CD8-positive, alpha-beta memory T cell (primary cell): ENCODE data around the gene EIF5A. TPM values are rescaled to one million over a fixed set of nuclear protein-coding genes. Genes with fewer than 3 reads are reported as not detected.

ENCODE experiments used
- CTCF ChIA-PET: fragments of 350-600 bp; sonication (Branson Sonifier 250); formaldehyde crosslinking; loops from one replicate; lab custom pipeline; 2021; ENCODE audit warnings: antibody characterized with exemption; lab: Charles Lee
- POLR2A ChIA-PET: fragments of 350-600 bp; sonication (Branson Sonifier 250); formaldehyde crosslinking; loops from one replicate; lab custom pipeline; 2021; ENCODE audit warnings: antibody characterized with exemption; lab: Charles Lee
- DNase-seq, 5 donors: peaks; one replicate each; pipeline versions ENCODE4 v3.0.0 to v3.0.0-alpha.2; 2020 to 2022; ENCODE audit warnings: mixed read lengths in 1 of 5
- H3K27ac ChIP-seq: one replicate; pipeline ENCODE4 v1.7.0; 2013; ENCODE audit warnings: low read depth, mild to moderate bottlenecking, low read length, moderate library complexity
- H3K27me3 ChIP-seq: 2 replicates; pipeline ENCODE4 v1.7.0; 2013; ENCODE audit warnings: low read length, mild to moderate bottlenecking; ENCODE audit not compliant: insufficient read depth, poor library complexity, severe bottlenecking
- H3K36me3 ChIP-seq: 2 replicates; pipeline ENCODE4 v1.7.0; 2013; ENCODE audit warnings: mild to moderate bottlenecking, low read length, moderate library complexity; ENCODE audit not compliant: insufficient read depth
- H3K4me1 ChIP-seq: 2 replicates; pipeline ENCODE4 v1.7.0; 2013; ENCODE audit warnings: mild to moderate bottlenecking, low read length, moderate library complexity; ENCODE audit not compliant: insufficient read depth
- H3K4me3 ChIP-seq: 2 replicates; pipeline ENCODE4 v1.7.0; 2013; ENCODE audit warnings: mild to moderate bottlenecking, low read length
- H3K9me3 ChIP-seq: 2 replicates; pipeline ENCODE4 v1.7.0; 2013; ENCODE audit warnings: mild to moderate bottlenecking, low read length
- H3K27ac Mint-ChIP-seq, 8 donors: one replicate each; pipeline ENCODE4 v1.8.0; 2020 to 2021; ENCODE audit warnings: mixed read lengths in 8 of 8, mild to moderate bottlenecking in 6 of 8, inconsistent platforms in 3 of 8, moderate library complexity in 3 of 8
- H3K27me3 Mint-ChIP-seq, 2 donors: one replicate each; pipeline ENCODE4 v1.8.0; 2020 to 2021; ENCODE audit warnings: mixed read lengths in 2 of 2, mild to moderate bottlenecking in 1 of 2, moderate library complexity in 1 of 2
- H3K36me3 Mint-ChIP-seq, 3 donors: one replicate each; pipeline ENCODE4 v1.8.0; 2020 to 2021; ENCODE audit warnings: mixed read lengths in 3 of 3, inconsistent platforms in 1 of 3, mild to moderate bottlenecking in 1 of 3
- H3K4me1 Mint-ChIP-seq, 3 donors: one replicate each; pipeline ENCODE4 v1.8.0; 2020 to 2021; ENCODE audit warnings: mixed read lengths in 3 of 3, inconsistent platforms in 1 of 3, mild to moderate bottlenecking in 1 of 3
- H3K4me3 Mint-ChIP-seq, 7 donors: one replicate each; pipeline ENCODE4 v1.8.0; 2020 to 2021; ENCODE audit warnings: mixed read lengths in 7 of 7, mild to moderate bottlenecking in 6 of 7, moderate library complexity in 4 of 7, inconsistent platforms in 2 of 7
- H3K9me3 Mint-ChIP-seq, 5 donors: one replicate each; pipeline ENCODE4 v1.8.0; 2020 to 2022; ENCODE audit warnings: mixed read lengths in 5 of 5, mild to moderate bottlenecking in 3 of 5, moderate library complexity in 2 of 5, inconsistent platforms in 1 of 5
- polyA plus RNA-seq: library from polyadenylated mRNA; unstranded; fragments of 300-500 nt; fragmentation: Illumina TruSeq; gene quantifications from one replicate; pipeline ENCODE4 v1.2.3, GENCODE V29; 2021
- total RNA-seq, 2 experiments: library from RNA; stranded (reverse); gene quantifications; one replicate each; pipeline ENCODE4 v1.2.3, GENCODE V29; 2021

The EIF5A gene
- total and polyA plus RNA-seq, 3 experiments from 2014 or later, result 230 to 1,595 (median 1,533) TPM

- Histone ChIP-seq H3K4me3 (peak overlapping the region; percentile 60), H3K4me1 (peaks cover 55% of the 10 kb centered on the region), H3K27ac (peak overlapping the region; percentile 98), H3K9me3 (no peaks in the 10 kb centered on the region), H3K27me3 (no peaks in the 10 kb centered on the region), H3K36me3 (peaks cover 46% of the 10 kb centered on the region)
- Mint-ChIP-seq H3K36me3 (peaks cover 13 to 73% (median 14%) of the 10 kb centered on the region in 3 donors), H3K4me1 (peaks cover 59 to 64% (median 61%) of the 10 kb centered on the region in 3 donors), H3K9me3 (peaks cover 0 to 1% (median 0%) of the 10 kb centered on the region in 5 donors), H3K27me3 (peaks cover 0 to 13% of the 10 kb centered on the region in 2 donors), H3K27ac (peak overlapping the region; percentile 97 to 99 (median 99)), H3K4me3 (peak overlapping the region; percentile 84 to 98 (median 95))
- CTCF ChIA-PET, result interaction anchor here (0.7 to 1.7 kb wide), 7 partner anchors 13 to 42 kb away, joined by 3 to 8 read pairs (median 4); partner anchors contain the start of gene ACAP1
- POLR2A ChIA-PET, result interaction anchor here (0.8 to 3.2 kb wide), 7 partner anchors 14 to 263 kb away, joined by 3 to 16 read pairs (median 7); partner anchors contain the start of genes ACAP1 and POLR2A
- no peak for DNase-seq
Observed at GRCh38 chr17:7309628-7310027, 2.2 kb downstream of the EIF5A start.

GRCh38 chr17:7311110-7311705 lies 3.8 kb downstream of the EIF5A start:
- Histone ChIP-seq H3K27me3 (no peaks in the 10 kb centered on the region), H3K4me1 (peaks cover 62% of the 10 kb centered on the region), H3K9me3 (no peaks in the 10 kb centered on the region), H3K4me3 (no peak overlapping the region), H3K27ac (no peak overlapping the region), H3K36me3 (peaks cover 46% of the 10 kb centered on the region)
- ChIA-PET CTCF (interaction anchor here (1.0 kb wide), 1 partner anchor 30 kb away, joined by 3 read pairs; the partner anchor contains the start of gene SLC2A4), POLR2A (interaction anchor here (0.7 to 1.5 kb wide), 2 partner anchors 19 to 35 kb away, joined by 4 to 5 read pairs; no protein-coding TSS in a partner anchor)
- peaks cover 13 to 84% (median 14%) of the 10 kb centered on the region in 3 donors for H3K36me3 Mint-ChIP-seq
- peaks cover 0 to 13% of the 10 kb centered on the region in 2 donors for H3K27me3 Mint-ChIP-seq
- H3K4me3 Mint-ChIP-seq, result peak overlapping the region in 6 of 7 donors; percentile 16 to 94 (median 38)
- peaks cover 63 to 75% (median 66%) of the 10 kb centered on the region in 3 donors for H3K4me1 Mint-ChIP-seq
- DNase-seq, result no peak
- peaks cover 0 to 1% (median 0%) of the 10 kb centered on the region in 5 donors for H3K9me3 Mint-ChIP-seq
- peak overlapping the region; percentile 68 to 99 (median 99) for H3K27ac Mint-ChIP-seq

- Mint-ChIP-seq H3K27me3 (peaks cover 0 to 13% of the 10 kb centered on the region in 2 donors), H3K27ac (peak overlapping the region in 7 of 8 donors; percentile 72 to 93 (median 92)), H3K4me1 (peaks cover 58 to 72% (median 64%) of the 10 kb centered on the region in 3 donors), H3K9me3 (no peaks in the 10 kb centered on the region), H3K36me3 (peaks cover 13 to 84% (median 16%) of the 10 kb centered on the region in 3 donors), H3K4me3 (peak overlapping the region in 6 of 7 donors; percentile 72 to 93 (median 80))
- CTCF ChIA-PET, result interaction anchor here (1.0 to 1.9 kb wide), 4 partner anchors 12 to 124 kb away, joined by 3 to 8 read pairs (median 4); partner anchors contain the start of gene SLC2A4
- H3K4me1 ChIP-seq, result peaks cover 58% of the 10 kb centered on the region
- no peaks in the 10 kb centered on the region for H3K9me3 ChIP-seq
- no peak overlapping the region for H3K4me3 ChIP-seq
- no peak overlapping the region for H3K27ac ChIP-seq
- no peaks in the 10 kb centered on the region for H3K27me3 ChIP-seq
- peaks cover 46% of the 10 kb centered on the region for H3K36me3 ChIP-seq
- POLR2A ChIA-PET, result interaction anchor here (1.3 to 1.5 kb wide), 2 partner anchors 18 to 123 kb away, joined by 3 to 4 read pairs; partner anchors contain the start of gene TMEM102
- DNase-seq, result no peak
Observed at GRCh38 chr17:7312432-7313087, 5.1 kb downstream of the EIF5A start.

GRCh38 chr17:7313088-7313889 lies 5.9 kb downstream of the EIF5A start:
- Histone ChIP-seq H3K27me3 (no peaks in the 10 kb centered on the region), H3K36me3 (peaks cover 46% of the 10 kb centered on the region), H3K9me3 (no peaks in the 10 kb centered on the region), H3K4me1 (peaks cover 58% of the 10 kb centered on the region), H3K4me3 (no peak overlapping the region), H3K27ac (no peak overlapping the region)
- peak in 1 of 5 donors; percentile 19 for DNase-seq
- H3K27ac Mint-ChIP-seq, result peak overlapping the region; percentile 87 to 95 (median 92)
- no peaks in the 10 kb centered on the region for H3K9me3 Mint-ChIP-seq
- peaks cover 0 to 13% of the 10 kb centered on the region in 2 donors for H3K27me3 Mint-ChIP-seq
- peaks cover 58 to 72% (median 64%) of the 10 kb centered on the region in 3 donors for H3K4me1 Mint-ChIP-seq
- ChIA-PET CTCF (interaction anchor here (1.2 to 1.9 kb wide), 7 partner anchors 11 to 202 kb away, joined by 3 to 8 read pairs (median 3); partner anchors contain the start of gene NEURL4), POLR2A (interaction anchor here (0.6 to 3.8 kb wide), 4 partner anchors 16 to 122 kb away, joined by 3 to 17 read pairs (median 4); partner anchors contain the start of genes ACAP1, NEURL4 and TMEM102)
- H3K36me3 Mint-ChIP-seq, result peaks cover 13 to 90% (median 20%) of the 10 kb centered on the region in 3 donors
- H3K4me3 Mint-ChIP-seq, result peak overlapping the region; percentile 72 to 93 (median 79)

- H3K4me1 ChIP-seq, result peaks cover 57% of the 10 kb centered on the region
- Mint-ChIP-seq H3K4me3 (peak overlapping the region; percentile 75 to 93 (median 79)), H3K36me3 (peaks cover 13 to 90% (median 20%) of the 10 kb centered on the region in 3 donors)
Observed at GRCh38 chr17:7313890-7314718, 6.7 kb downstream of the EIF5A start.

GRCh38 chr17:7314719-7315569 lies 7.5 kb downstream of the EIF5A start, which contains the start of gene GPS2:
TSS of gene GPS2 (minus strand) at chr17:7315360. CDS start at chr17:7315052, 308 bp downstream.
- Histone ChIP-seq H3K36me3 (peaks cover 40% of the 10 kb centered on the region), H3K4me1 (peaks cover 49% of the 10 kb centered on the region), H3K9me3 (no peaks in the 10 kb centered on the region), H3K27me3 (no peaks in the 10 kb centered on the region), H3K27ac (peak within 1 kb of the TSS; percentile 76), H3K4me3 (peak within 1 kb of the TSS; percentile 66)
- no peaks in the 10 kb centered on the region for H3K9me3 Mint-ChIP-seq
- CTCF ChIA-PET, result interaction anchor here (0.7 to 1.9 kb wide), 6 partner anchors 10 to 269 kb away, joined by 3 to 8 read pairs (median 4); no protein-coding TSS in a partner anchor
- peaks cover 0 to 8% of the 10 kb centered on the region in 2 donors for H3K27me3 Mint-ChIP-seq
- POLR2A ChIA-PET, result interaction anchor here (0.7 to 3.8 kb wide), 5 partner anchors 12 to 165 kb away, joined by 3 to 17 read pairs (median 4); partner anchors contain the start of genes ACAP1 and ZBTB4
- peak within 1 kb of the TSS; percentile 87 to 96 (median 92) for H3K4me3 Mint-ChIP-seq
- peaks cover 44 to 58% (median 48%) of the 10 kb centered on the region in 3 donors for H3K4me1 Mint-ChIP-seq
- peaks cover 13 to 83% (median 17%) of the 10 kb centered on the region in 3 donors for H3K36me3 Mint-ChIP-seq
- H3K27ac Mint-ChIP-seq, result peak within 1 kb of the TSS; percentile 92 to 97 (median 94)
- peak; percentile 88 to 94 (median 90) for DNase-seq

More at GRCh38 chr17:7313890-7314718, 6.7 kb downstream of the EIF5A start:
- Mint-ChIP-seq H3K27me3 (peaks cover 0 to 8% of the 10 kb centered on the region in 2 donors), H3K4me1 (peaks cover 52 to 66% (median 57%) of the 10 kb centered on the region in 3 donors), H3K27ac (peak overlapping the region; percentile 87 to 95 (median 92)), H3K9me3 (no peaks in the 10 kb centered on the region)
- H3K9me3 ChIP-seq, result no peaks in the 10 kb centered on the region
- H3K27me3 ChIP-seq, result no peaks in the 10 kb centered on the region
- H3K27ac ChIP-seq, result peak overlapping the region; percentile 76
- POLR2A ChIA-PET, result interaction anchor here (0.6 to 3.8 kb wide), 6 partner anchors 15 to 121 kb away, joined by 3 to 17 read pairs (median 4); partner anchors contain the start of genes ACAP1, NEURL4 and TMEM102
- CTCF ChIA-PET, result interaction anchor here (0.7 to 1.9 kb wide), 8 partner anchors 10 to 268 kb away, joined by 3 to 8 read pairs (median 4); partner anchors contain the start of gene NEURL4
- no peak for DNase-seq
- H3K36me3 ChIP-seq, result peaks cover 46% of the 10 kb centered on the region
- peak overlapping the region; percentile 66 for H3K4me3 ChIP-seq
